Nasal cavity respiratory epithelium epithelial cell of viscerocranial mucosa (primary cell): Measurements from ENCODE around the gene TRPT1. TPM values are rescaled to one million over a fixed set of nuclear protein-coding genes. Genes with fewer than 3 reads are reported as not detected.

Experiments used
- total RNA-seq: library from RNA; depleted of rRNA; stranded (reverse); fragments of >200 nt; gene quantifications from 2 replicates; pipeline ENCODE4 v1.2.3, GENCODE V29; 2014

The TRPT1 gene
- total RNA-seq, result 12.4 and 13.7 TPM in 2 replicates

GRCh38 chr11:64225608-64226506 is at the start of gene TRPT1, which contains the start of gene NUDT22:
TSS of gene TRPT1 (minus strand) at chr11:64226186. CDS start at chr11:64225860, 326 bp downstream.
TSS of gene NUDT22 (plus strand) at chr11:64226274. CDS start at chr11:64226653, 379 bp downstream.

GRCh38 chr11:64251016-64251752 is 25.2 kb upstream of the TRPT1 start, which contains the start of gene PLCB3:
TSS of gene PLCB3 (plus strand) at chr11:64251530. CDS start at chr11:64251650, 120 bp downstream.

GRCh38 chr11:64246871-64247728 is 21.1 kb upstream of the TRPT1 start, which contains the start of gene PPP1R14B:
TSS of gene PPP1R14B (minus strand) at chr11:64246943. CDS start at chr11:64246673, 270 bp downstream.

GRCh38 chr11:64240435-64241240 is 14.7 kb upstream of the TRPT1 start, which contains the start of gene FKBP2:
TSS of gene FKBP2 (plus strand) at chr11:64241095. CDS start at chr11:64242388, 1,293 bp downstream.

GRCh38 chr11:64233913-64234586 is 8.1 kb upstream of the TRPT1 start, which contains the start of gene VEGFB:
TSS of gene VEGFB (plus strand) at chr11:64234584. CDS start at chr11:64234834, 250 bp downstream.

GRCh38 chr11:64230171-64230984 is 4.4 kb upstream of the TRPT1 start, which contains the start of gene DNAJC4:
TSS of gene DNAJC4 (plus strand) at chr11:64230548. CDS start at chr11:64230855, 307 bp downstream.

GRCh38 chr11:64206457-64207255 is 19.3 kb downstream of the TRPT1 start, which contains the start of gene FERMT3:
TSS of gene FERMT3 (plus strand) at chr11:64206721. CDS start at chr11:64207365, 644 bp downstream.

GRCh38 chr11:64185693-64186491 is 40.1 kb downstream of the TRPT1 start, which contains the start of gene STIP1:
TSS of gene STIP1 (plus strand) at chr11:64186171. CDS start at chr11:64186262, 91 bp downstream.

Other genes starting within 250 kb of the TRPT1 start
- 43.6 and 44.1 TPM in 2 replicates for gene OTUB1, start 239.7 kb downstream of the TRPT1 start, total RNA-seq
- 0.14 and 0.34 TPM in 2 replicates for gene FLRT1, start 190.3 kb downstream of the TRPT1 start, total RNA-seq
- 19.4 and 26.3 TPM in 2 replicates for gene MACROD1, start 60.1 kb downstream of the TRPT1 start, total RNA-seq
- 101 and 162 TPM in 2 replicates for gene STIP1, start 40.0 kb downstream of the TRPT1 start, total RNA-seq
- gene FERMT3, start 19.5 kb downstream of the TRPT1 start, total RNA-seq, result 0.34 and 0.71 TPM in 2 replicates
- gene NUDT22, start 88 bp upstream of the TRPT1 start, total RNA-seq, result 39.4 and 69.4 TPM in 2 replicates
- 10.3 and 16.2 TPM in 2 replicates for gene DNAJC4, start 4.4 kb upstream of the TRPT1 start, total RNA-seq
- 11.3 and 22.2 TPM in 2 replicates for gene VEGFB, start 8.4 kb upstream of the TRPT1 start, total RNA-seq
- gene FKBP2, start 14.9 kb upstream of the TRPT1 start, total RNA-seq, result 47.3 and 103 TPM in 2 replicates
- 145 and 308 TPM in 2 replicates for gene PPP1R14B, start 20.8 kb upstream of the TRPT1 start, total RNA-seq
- 26.7 and 46.3 TPM in 2 replicates for gene PLCB3, start 25.3 kb upstream of the TRPT1 start, total RNA-seq
- 35.6 and 76.6 TPM in 2 replicates for gene BAD, start 58.5 kb upstream of the TRPT1 start, total RNA-seq
- gene GPR137, start 59.7 kb upstream of the TRPT1 start, total RNA-seq, result 4.4 and 11.0 TPM in 2 replicates
- not detected in 2 replicates for gene KCNK4, start 65.1 kb upstream of the TRPT1 start, total RNA-seq
- gene CATSPERZ, start 74.2 kb upstream of the TRPT1 start, total RNA-seq, result 0.14 and 0.34 TPM in 2 replicates
- 85.4 and 102 TPM in 2 replicates for gene ESRRA, start 79.3 kb upstream of the TRPT1 start, total RNA-seq
- 120 and 340 TPM in 2 replicates for gene TRMT112, start 91.4 kb upstream of the TRPT1 start, total RNA-seq
- 188 and 482 TPM in 2 replicates for gene PRDX5, start 91.9 kb upstream of the TRPT1 start, total RNA-seq
- 2.1 and 2.7 TPM in 2 replicates for gene CCDC88B, start 114.0 kb upstream of the TRPT1 start, total RNA-seq
- gene RPS6KA4, start 133.0 kb upstream of the TRPT1 start, total RNA-seq, result 44.1 and 54.2 TPM in 2 replicates